HuH-7.5 (cell line): Measurements from ENCODE around the gene COL6A5.
"Not testable (repeated sequence)": the region's sequence is repeated elsewhere in the genome, so short reads cannot be mapped to it uniquely, and the experiment has no call there.

Experiments
- DNase-seq: peaks from one replicate; pipeline ENCODE4 v3.0.0; 2011; ENCODE audit warnings: low spot score

COL6A5 gene

GRCh38 chr3:130384476-130385025 lies 39.1 kb downstream of the COL6A5 start:
- DNase-seq: no peak

- DNase-seq: no peak
These were observed 41.3 kb downstream of the COL6A5 start for GRCh38 chr3:130386604-130387263.

DNA sequence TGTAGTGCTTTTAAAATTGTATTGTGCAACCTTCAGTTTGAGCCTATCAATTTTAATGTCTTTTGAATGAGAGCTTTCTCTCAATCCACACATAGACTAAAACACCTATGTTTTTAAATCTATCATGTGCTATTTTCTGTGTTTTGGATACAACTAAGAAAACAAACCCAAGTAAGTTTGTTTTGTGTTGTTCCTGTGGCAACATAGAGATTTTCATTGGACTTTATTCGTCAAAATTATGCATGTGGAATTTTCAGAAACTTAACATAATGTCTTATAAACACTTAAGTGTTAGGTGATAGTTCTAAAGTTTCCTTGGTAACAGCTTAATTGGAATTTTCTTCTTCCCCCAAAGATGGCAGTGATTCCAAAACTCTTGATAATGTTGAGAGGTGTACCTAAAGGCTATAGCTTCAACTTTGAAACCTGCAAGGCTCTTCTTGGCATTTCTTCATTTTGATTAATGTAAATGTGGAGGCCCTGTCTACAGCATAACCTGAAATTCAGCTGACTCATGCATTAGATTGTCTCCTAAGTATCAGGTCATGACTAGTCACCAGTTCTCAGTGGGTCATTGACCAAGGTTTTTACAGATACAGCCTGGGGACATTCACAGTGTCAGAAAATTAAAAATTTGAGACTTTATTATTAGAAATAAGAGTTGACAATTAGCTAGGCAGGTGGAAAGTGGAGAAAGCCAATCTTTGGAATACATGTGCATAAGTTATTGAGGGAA lies 44.4 kb downstream of the COL6A5 start:
- DNase-seq: no peak

DNA sequence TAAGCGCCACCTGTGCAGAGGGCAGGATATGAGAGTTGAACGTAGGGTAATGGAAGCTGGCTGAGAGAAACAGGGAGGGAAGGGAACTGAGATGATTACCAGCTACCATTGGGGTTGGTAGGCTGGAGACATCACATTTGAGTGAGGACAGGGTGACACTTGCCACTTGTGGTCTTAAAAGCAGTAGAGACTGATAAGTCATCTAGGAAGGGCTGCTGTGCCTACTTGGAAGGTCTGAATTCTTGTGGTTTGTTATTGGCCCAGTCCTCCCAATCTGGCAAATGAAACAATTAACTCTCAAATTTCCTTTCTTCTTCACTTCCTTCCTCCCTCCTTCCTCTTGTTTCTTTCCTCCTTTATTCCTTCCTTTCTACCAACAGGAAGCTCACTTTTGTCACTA lies 46.8 kb downstream of the COL6A5 start:
- no peak for DNase-seq

- DNase-seq: no peak
These were observed 48.1 kb downstream of the COL6A5 start for GRCh38 chr3:130393594-130393993.

GRCh38 chr3:130395331-130395730 lies 49.9 kb downstream of the COL6A5 start:
- no peak for DNase-seq

- DNase-seq: no peak
These were observed 50.4 kb downstream of the COL6A5 start for GRCh38 chr3:130395916-130396315.

- DNase-seq: no peak
These were observed 58.9 kb downstream of the COL6A5 start for GRCh38 chr3:130404401-130404800.

- DNase-seq: no peak
These were observed 60.5 kb downstream of the COL6A5 start for GRCh38 chr3:130405956-130406355.

- DNase-seq: not testable (repeated sequence)
These were observed 62.8 kb downstream of the COL6A5 start for GRCh38 chr3:130408253-130408652.

DNA sequence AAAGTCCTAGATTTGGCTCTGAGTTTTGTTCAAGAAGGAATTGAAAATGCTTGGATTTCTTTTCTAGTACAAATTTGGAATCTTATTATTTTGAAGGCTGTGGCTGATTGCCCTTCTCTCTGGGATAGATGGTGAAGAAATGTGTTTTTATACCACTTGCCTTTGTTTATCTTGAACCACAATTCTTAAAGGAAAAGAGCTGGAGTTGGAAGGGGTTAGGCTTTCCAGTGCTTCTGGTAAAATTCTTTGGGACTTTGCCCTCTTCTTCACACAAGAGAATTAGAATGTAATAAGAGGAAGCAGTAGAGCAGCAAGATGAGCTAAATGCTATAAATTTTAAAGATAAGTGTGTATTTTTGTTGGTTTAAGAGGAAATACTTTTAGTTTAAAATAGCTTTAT lies 65.8 kb downstream of the COL6A5 start:
- DNase-seq: no peak

DNA sequence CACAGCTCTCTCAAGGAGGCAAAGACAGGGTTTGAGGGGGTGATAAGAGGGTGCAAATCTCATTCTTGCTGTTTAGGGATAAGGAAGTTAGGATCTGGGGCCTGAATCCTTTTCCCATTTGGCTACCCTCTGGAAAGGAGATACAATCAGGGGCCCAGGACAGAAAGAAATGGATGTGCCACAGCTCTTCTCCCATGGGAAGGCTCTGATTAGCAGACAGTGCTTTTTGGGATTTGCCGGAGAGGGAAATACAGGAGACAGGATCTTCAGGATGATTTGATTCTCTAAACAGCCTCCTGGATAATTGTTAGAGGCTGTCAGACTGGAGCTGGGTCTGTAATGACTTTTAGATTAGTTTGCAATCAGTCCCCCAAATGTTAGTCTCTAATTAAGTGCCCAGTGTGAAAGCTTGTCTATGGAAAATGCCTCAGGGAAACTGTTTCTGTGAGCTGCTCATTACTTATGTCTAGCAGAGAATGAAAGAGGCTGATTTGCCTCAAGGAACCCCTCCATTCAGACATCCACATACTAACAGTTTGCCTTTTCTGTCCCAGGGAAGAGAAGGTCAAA lies 67.6 kb downstream of the COL6A5 start:
- DNase-seq: no peak

- no peak for DNase-seq
These were observed 69.0 kb downstream of the COL6A5 start for GRCh38 chr3:130414457-130414856.

- DNase-seq: no peak
These were observed 75.0 kb downstream of the COL6A5 start for GRCh38 chr3:130420466-130420865.

GRCh38 chr3:130423064-130423463 lies 77.6 kb downstream of the COL6A5 start:
- DNase-seq: no peak

DNA sequence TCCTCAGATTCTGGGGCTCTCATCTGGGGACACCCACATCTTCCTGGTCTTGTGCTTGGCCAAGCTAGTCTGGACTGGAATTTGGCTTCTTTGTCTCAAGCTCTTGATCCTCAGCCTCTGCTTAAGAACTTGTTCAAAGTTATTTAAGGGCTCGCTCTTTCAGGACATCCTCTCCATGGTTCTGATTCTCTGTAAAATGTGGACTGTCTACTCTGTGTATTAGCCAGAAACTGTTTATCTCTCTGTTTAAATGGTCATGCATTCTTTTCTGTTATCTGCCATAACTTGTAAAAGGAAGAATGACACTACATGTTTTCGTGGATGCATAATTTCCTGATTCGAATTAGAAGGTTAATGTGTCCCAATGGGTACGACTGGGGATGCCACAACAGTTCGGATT lies 79.4 kb downstream of the COL6A5 start:
- no peak for DNase-seq

- no peak for DNase-seq
These were observed 80.0 kb downstream of the COL6A5 start for GRCh38 chr3:130425484-130425883.

DNA sequence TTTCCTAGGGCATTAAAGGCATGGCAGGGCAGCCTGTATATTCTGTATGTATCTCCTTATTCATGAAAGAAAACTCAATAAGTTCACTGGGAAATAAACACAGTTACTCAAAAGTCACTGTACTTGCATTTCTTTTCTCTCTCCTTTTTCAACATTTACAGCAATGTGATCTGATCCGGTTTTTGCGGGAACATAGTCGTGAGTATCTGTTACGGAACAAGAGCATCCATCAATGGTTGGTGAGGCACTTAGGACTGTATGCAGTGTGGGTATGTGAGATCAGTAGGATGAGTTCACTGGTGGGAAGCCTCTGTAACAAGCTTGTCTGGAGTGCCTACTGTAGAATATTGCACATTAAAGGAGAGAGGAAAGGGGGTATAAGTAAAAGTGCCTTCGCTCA lies 80.7 kb downstream of the COL6A5 start:
- DNase-seq: no peak

GRCh38 chr3:130428871-130429712 lies 83.6 kb downstream of the COL6A5 start:
- no peak for DNase-seq

GRCh38 chr3:130429713-130430023 lies 84.2 kb downstream of the COL6A5 start:
- DNase-seq: no peak

DNA sequence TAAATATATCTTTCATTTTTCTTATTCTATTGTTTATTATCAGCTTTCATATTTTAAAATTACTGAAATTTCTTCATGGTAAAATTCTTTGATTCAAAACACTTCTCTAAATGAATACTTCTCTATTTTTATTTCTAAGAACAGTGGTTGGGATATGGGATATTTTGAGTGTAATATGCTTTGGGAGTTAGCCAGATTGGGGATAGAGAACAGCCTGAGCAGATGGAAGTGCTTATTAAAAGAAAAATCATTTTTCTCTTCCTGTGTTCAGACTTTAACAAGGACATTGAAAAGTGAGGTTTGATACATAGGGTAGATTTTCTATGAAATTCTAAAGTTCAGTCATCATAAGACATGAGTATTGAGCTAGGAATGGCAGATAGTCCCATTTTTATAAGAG lies 84.8 kb downstream of the COL6A5 start:
- DNase-seq: no peak

DNA sequence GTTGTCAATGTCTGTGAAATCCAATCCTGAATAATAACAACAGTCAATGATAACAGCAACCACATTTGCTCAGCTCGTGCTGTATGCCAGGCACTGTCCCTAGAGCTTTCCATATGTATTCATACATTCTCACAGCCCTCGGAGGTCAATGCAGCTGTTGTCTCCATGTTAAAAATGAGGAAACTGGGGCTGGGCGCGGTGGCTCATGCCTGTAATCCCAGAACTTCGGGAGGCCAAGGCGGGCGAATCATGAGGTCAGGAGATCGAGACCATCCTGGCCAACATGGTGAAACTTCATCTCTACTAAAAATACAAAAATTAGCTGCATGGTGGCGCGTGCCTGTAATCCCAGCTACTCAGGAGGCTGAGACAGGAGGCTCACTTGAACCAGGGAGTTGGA lies 86.6 kb downstream of the COL6A5 start:
- not testable (repeated sequence) for DNase-seq
